BE2C (cell line): Measurements from ENCODE around the gene CCT5.
"Not testable (repeated sequence)": the region's sequence is repeated elsewhere in the genome, so short reads cannot be mapped to it uniquely, and the experiment has no call there.

Source experiments
- DNase-seq: peaks from one replicate; pipeline ENCODE4 v3.0.0-alpha.2; 2020
- H3K27me3 ChIP-seq: fragments of 250-450 bp; sonication (Bioruptor Pico); 2 replicates; pipeline ENCODE4 v1.5.1; 2020; ENCODE audit warnings: mild to moderate bottlenecking
- H3K36me3 ChIP-seq: fragments of 250-450 bp; sonication (Bioruptor Pico); 2 replicates; pipeline ENCODE4 v1.5.1; 2020; ENCODE audit warnings: mild to moderate bottlenecking
- H3K4me1 ChIP-seq: fragments of 250-450 bp; sonication (Bioruptor Pico); 2 replicates; pipeline ENCODE4 v1.5.1; 2020
- H3K4me3 ChIP-seq: 2 replicates; pipeline ENCODE4 v1.5.1; 2011; ENCODE audit warnings: low read depth, low read length
- H3K9me3 ChIP-seq: fragments of 250-450 bp; sonication (Bioruptor Pico); 2 replicates; pipeline ENCODE4 v1.5.1; 2020
- CTCF ChIP-seq: IDR thresholded peaks from 2 replicates; pipeline ENCODE4 v1.5.1; 2012; ENCODE audit warnings: mild to moderate bottlenecking, low read depth, low read length

The CCT5 gene

GRCh38 chr5:10279925-10280720 is 30.0 kb downstream of the CCT5 start:
- no peaks in the 10 kb centered on the region for H3K9me3 ChIP-seq
- TF ChIP-seq CTCF: no peak

DNA sequence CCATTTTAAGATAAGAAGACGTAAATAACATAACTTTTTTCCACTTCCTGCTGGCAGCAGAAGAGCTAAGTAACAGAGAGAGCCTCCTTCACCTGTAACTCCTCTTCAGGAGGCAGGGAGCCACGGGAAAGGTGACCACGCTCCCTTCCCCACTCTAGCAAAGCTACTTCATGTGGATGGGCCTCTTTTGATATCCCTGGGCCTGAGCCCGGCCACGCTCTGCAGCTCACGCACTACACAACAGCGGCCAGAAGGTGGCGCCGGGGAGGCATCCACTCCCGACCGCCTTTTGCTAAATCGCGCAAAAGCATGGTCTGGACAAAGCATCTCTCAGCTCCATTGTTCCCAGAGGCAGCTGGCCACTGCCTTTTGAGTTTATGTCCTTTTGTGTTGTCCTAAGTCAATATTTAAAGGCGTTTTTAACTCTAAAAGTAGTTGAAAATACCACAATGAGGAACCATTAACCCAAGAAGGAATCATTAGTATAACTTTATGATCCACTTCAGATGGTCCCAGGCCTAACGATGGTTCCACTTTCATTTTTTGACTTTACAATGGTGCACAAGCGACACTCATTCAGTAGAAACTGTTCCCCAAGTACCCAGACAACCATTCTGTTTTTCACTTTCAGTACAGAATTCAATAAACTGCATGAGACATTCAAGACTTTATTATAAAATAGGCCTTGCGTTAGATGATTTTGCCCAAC is 34.0 kb downstream of the CCT5 start:
- no peaks in the 10 kb centered on the region for H3K27me3 ChIP-seq
- peaks cover 9% of the 10 kb centered on the region for H3K4me1 ChIP-seq
- H3K4me3 ChIP-seq: no peak overlapping the region
- DNase-seq: peak; percentile 90
- H3K36me3 ChIP-seq: no peaks in the 10 kb centered on the region
- TF ChIP-seq CTCF: peak; percentile 98
- H3K9me3 ChIP-seq: no peaks in the 10 kb centered on the region

More at GRCh38 chr5:10279925-10280720, 30.0 kb downstream of the CCT5 start:
- Histone ChIP-seq H3K4me1 (peaks cover 4% of the 10 kb centered on the region), H3K27me3 (no peaks in the 10 kb centered on the region), H3K36me3 (no peaks in the 10 kb centered on the region), H3K4me3 (no peak overlapping the region)
- no peak for DNase-seq

DNA sequence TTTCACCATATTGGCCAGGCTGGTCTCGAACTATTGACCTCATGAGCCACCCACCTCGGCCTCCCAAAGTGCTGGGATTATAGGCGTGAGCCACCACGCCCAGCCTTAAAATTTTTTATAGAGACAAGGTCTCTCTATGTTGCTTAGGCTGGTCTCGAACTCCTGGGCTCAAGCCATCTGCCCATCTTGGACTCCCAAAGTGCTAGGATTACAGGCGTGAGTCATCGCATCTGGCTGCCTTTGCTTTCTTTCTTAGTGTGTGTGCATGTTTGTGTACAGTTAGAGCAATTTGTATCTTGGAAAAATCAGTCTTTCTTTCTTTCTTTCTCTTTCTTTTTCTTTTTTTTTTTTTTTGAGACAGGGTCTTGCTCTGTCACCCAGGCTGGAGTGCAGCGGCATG is 35.3 kb downstream of the CCT5 start:
- not testable (repeated sequence) for H3K9me3 ChIP-seq, H3K27me3 ChIP-seq, H3K4me3 ChIP-seq, H3K36me3 ChIP-seq, DNase-seq
- peaks cover 13% of the 10 kb centered on the region for H3K4me1 ChIP-seq

- DNase-seq: no peak
Measured at GRCh38 chr5:10286162-10286861, 36.2 kb downstream of the CCT5 start.

GRCh38 chr5:10286862-10287227 is 36.8 kb downstream of the CCT5 start:
- Histone ChIP-seq H3K27me3 (no peaks in the 10 kb centered on the region), H3K9me3 (no peaks in the 10 kb centered on the region), H3K4me3 (no peak overlapping the region), H3K4me1 (peaks cover 13% of the 10 kb centered on the region), H3K36me3 (no peaks in the 10 kb centered on the region)
- no peak for DNase-seq
- TF ChIP-seq CTCF: no peak

More at GRCh38 chr5:10286162-10286861, 36.2 kb downstream of the CCT5 start:
- no peak for TF ChIP-seq CTCF
- Histone ChIP-seq H3K9me3 (no peaks in the 10 kb centered on the region), H3K36me3 (no peaks in the 10 kb centered on the region), H3K4me3 (no peak overlapping the region), H3K27me3 (no peaks in the 10 kb centered on the region), H3K4me1 (peaks cover 13% of the 10 kb centered on the region)

- Histone ChIP-seq H3K27me3 (no peaks in the 10 kb centered on the region), H3K36me3 (no peaks in the 10 kb centered on the region), H3K4me3 (no peak overlapping the region), H3K4me1 (peaks cover 13% of the 10 kb centered on the region), H3K9me3 (no peaks in the 10 kb centered on the region)
- TF ChIP-seq CTCF: no peak; the same call in 1 of the 2 replicates
- DNase-seq: peak; percentile 76
Measured at GRCh38 chr5:10288592-10289219, 38.6 kb downstream of the CCT5 start.
